RPMI8226 (cell line): ENCODE measurements around the gene EVI2B.
"Not testable (repeated sequence)": the region's sequence is repeated elsewhere in the genome, so short reads cannot be mapped to it uniquely, and the experiment has no call there.

ENCODE experiments used
- DNase-seq: peaks from one replicate; pipeline ENCODE4 v3.0.0-alpha.2; 2015

EVI2B gene

GRCh38 chr17:31313982-31314781 is at the start of gene EVI2B:
Gene EVI2B (minus strand): TSS chr17:31314054. CDS start chr17:31305609, 8,445 bp downstream.
- peak; percentile 74 for DNase-seq

GRCh38 chr17:31357839-31358394 is 44.1 kb upstream of the EVI2B start:
- DNase-seq = no peak

GRCh38 chr17:31357091-31357490 is 43.2 kb upstream of the EVI2B start:
- no peak for DNase-seq

GRCh38 chr17:31355935-31356334 is 42.1 kb upstream of the EVI2B start:
- no peak for DNase-seq

- no peak for DNase-seq
Observed at GRCh38 chr17:31349454-31349853, 35.6 kb upstream of the EVI2B start.

- not testable (repeated sequence) for DNase-seq
Observed at GRCh38 chr17:31345191-31345747, 31.4 kb upstream of the EVI2B start.

GRCh38 chr17:31339906-31340661 is 26.2 kb upstream of the EVI2B start:
- no peak for DNase-seq

GRCh38 chr17:31329221-31329620 is 15.4 kb upstream of the EVI2B start:
- no peak for DNase-seq

GRCh38 chr17:31328160-31328535 is 14.3 kb upstream of the EVI2B start:
- DNase-seq = no peak

- DNase-seq = no peak
Observed at GRCh38 chr17:31327534-31328159, 13.8 kb upstream of the EVI2B start.

GRCh38 chr17:31323551-31323950 is 9.7 kb upstream of the EVI2B start:
- DNase-seq = peak; percentile 72

GRCh38 chr17:31321966-31322365 is 8.1 kb upstream of the EVI2B start:
- DNase-seq = no peak

GRCh38 chr17:31321481-31321880 is 7.6 kb upstream of the EVI2B start, which contains the start of gene EVI2A:
Gene EVI2A (minus strand): TSS chr17:31321622. CDS start chr17:31319013, 2,609 bp downstream.
- peak; percentile 91 for DNase-seq

GRCh38 chr17:31320791-31321190 is 6.9 kb upstream of the EVI2B start:
- peak; percentile 44 for DNase-seq

GRCh38 chr17:31320241-31320640 is 6.4 kb upstream of the EVI2B start:
- DNase-seq = peak; percentile 50

GRCh38 chr17:31318851-31319661 is 5.2 kb upstream of the EVI2B start:
- DNase-seq = peak; percentile 50

- DNase-seq = peak; percentile 87
Observed at GRCh38 chr17:31318298-31318801, 4.5 kb upstream of the EVI2B start.

GRCh38 chr17:31314782-31315100 is 887 bp upstream of the EVI2B start:
- no peak for DNase-seq

- DNase-seq = peak; percentile 58
Observed at GRCh38 chr17:31312223-31312622, 1.6 kb downstream of the EVI2B start.

- no peak for DNase-seq
Observed at GRCh38 chr17:31311526-31311925, 2.3 kb downstream of the EVI2B start.

GRCh38 chr17:31310886-31311285 is 3.0 kb downstream of the EVI2B start:
- peak; percentile 84 for DNase-seq

GRCh38 chr17:31310260-31310659 is 3.6 kb downstream of the EVI2B start:
- peak; percentile 64 for DNase-seq
